CD14-positive monocyte (primary cell): ENCODE measurements around the gene OAT. TPM values are rescaled to one million over a fixed set of nuclear protein-coding genes. Genes with fewer than 3 reads are reported as not detected.

Source experiments
- DNase-seq, 3 donors: peaks; one replicate each; pipeline ENCODE4 v3.0.0-alpha.2; 2011 to 2022
- H2AFZ ChIP-seq: 2 replicates; pipeline ENCODE4 v1.6.0; 2012; ENCODE audit warnings: mild to moderate bottlenecking, low read depth, low read length, inconsistent platforms; ENCODE audit not compliant: insufficient read depth, poor library complexity, severe bottlenecking
- H3K27ac ChIP-seq, 2 donors: 1 replicate in 1 of 2; 2 replicates in 1 of 2; pipeline ENCODE4 v1.5.1; 2012 to 2013; ENCODE audit warnings: low read length in 2 of 2, control low read depth in 1 of 2, inconsistent platforms in 1 of 2, low read depth in 1 of 2, mild to moderate bottlenecking in 1 of 2
- H3K27me3 ChIP-seq, 2 donors: one replicate each; pipeline versions ENCODE4 v1.6.0 to v1.6.1; 2011 to 2013; ENCODE audit warnings: low read length in 2 of 2; ENCODE audit not compliant: control insufficient read depth in 2 of 2, insufficient read depth in 2 of 2
- H3K36me3 ChIP-seq, 2 donors: replicated peaks in 1 of 2; 1 replicate in 1 of 2; 2 replicates in 1 of 2; pipeline versions ENCODE4 v1.5.1 to v1.6.1; 2012 to 2013; ENCODE audit warnings: low read length in 2 of 2, control low read depth in 1 of 2, inconsistent platforms in 1 of 2, mild to moderate bottlenecking in 1 of 2; ENCODE audit not compliant: insufficient read depth in 2 of 2, control insufficient read depth in 1 of 2
- H3K4me1 ChIP-seq, 2 donors: 1 replicate in 1 of 2; 2 replicates in 1 of 2; pipeline versions ENCODE4 v1.5.1 to v1.6.1; 2012 to 2013; ENCODE audit warnings: low read length in 2 of 2, control low read depth in 1 of 2, inconsistent platforms in 1 of 2, mild to moderate bottlenecking in 1 of 2, moderate library complexity in 1 of 2; ENCODE audit not compliant: insufficient read depth in 2 of 2, control insufficient read depth in 1 of 2
- H3K4me2 ChIP-seq: replicated peaks from 2 replicates; pipeline ENCODE3; 2012; ENCODE audit warnings: low read length, moderate library complexity, mild to moderate bottlenecking; ENCODE audit not compliant: poor library complexity, severe bottlenecking; ENCODE audit errors: extremely low read depth
- H3K4me3 ChIP-seq, 3 experiments: fragments of 200-600 bp in 1 of 3; sonication (generic) in 1 of 3; replicated peaks in 1 of 3; 1 replicate in 2 of 3; 2 replicates in 1 of 3; pipeline ENCODE4 v1.5.1; 2011 to 2013; ENCODE audit warnings: low read length in 3 of 3, mild to moderate bottlenecking in 3 of 3, control low read depth in 2 of 3, low read depth in 2 of 3, inconsistent platforms in 1 of 3, moderate library complexity in 1 of 3
- H3K79me2 ChIP-seq: 2 replicates; pipeline ENCODE4 v1.6.0; 2012; ENCODE audit warnings: mild to moderate bottlenecking, control low read depth, inconsistent platforms, low read length, moderate library complexity; ENCODE audit not compliant: insufficient read depth
- H3K9ac ChIP-seq: 2 replicates; pipeline ENCODE4 v1.6.0; 2017; ENCODE audit warnings: low read length, mild to moderate bottlenecking; ENCODE audit not compliant: insufficient read depth, poor library complexity, severe bottlenecking
- H3K9me3 ChIP-seq, 2 donors: replicated peaks in 1 of 2; 1 replicate in 1 of 2; 2 replicates in 1 of 2; pipeline versions ENCODE4 v1.5.1 to v1.6.1; 2012 to 2013; ENCODE audit warnings: low read length in 2 of 2, control low read depth in 1 of 2; ENCODE audit not compliant: control insufficient read depth in 1 of 2, insufficient read depth in 1 of 2
- H4K20me1 ChIP-seq: 2 replicates; pipeline ENCODE4 v1.6.0; 2012; ENCODE audit warnings: mild to moderate bottlenecking, low read length, control low read depth, moderate library complexity; ENCODE audit not compliant: insufficient read depth
- H3K27ac Mint-ChIP-seq, 7 donors: one replicate each; pipeline ENCODE4 v1.8.0; 2020; ENCODE audit warnings: mild to moderate bottlenecking in 7 of 7, mixed read lengths in 7 of 7, moderate library complexity in 6 of 7, inconsistent platforms in 2 of 7
- H3K27me3 Mint-ChIP-seq, 3 donors: one replicate each; pipeline ENCODE4 v1.8.0; 2021 to 2022; ENCODE audit warnings: low read depth in 3 of 3, mild to moderate bottlenecking in 3 of 3, mixed read lengths in 3 of 3, moderate library complexity in 3 of 3, inconsistent platforms in 1 of 3
- H3K36me3 Mint-ChIP-seq, 2 donors: one replicate each; pipeline ENCODE4 v1.8.0; 2020; ENCODE audit warnings: mixed read lengths in 2 of 2, inconsistent platforms in 1 of 2, mild to moderate bottlenecking in 1 of 2
- H3K4me1 Mint-ChIP-seq: one replicate; pipeline ENCODE4 v1.8.0; 2020; ENCODE audit warnings: mild to moderate bottlenecking, mixed read lengths
- H3K4me3 Mint-ChIP-seq, 2 donors: one replicate each; pipeline ENCODE4 v1.8.0; 2020; ENCODE audit warnings: mild to moderate bottlenecking in 2 of 2, mixed read lengths in 2 of 2, moderate library complexity in 1 of 2
- H3K9me3 Mint-ChIP-seq, 7 donors: one replicate each; pipeline ENCODE4 v1.8.0; 2020 to 2022; ENCODE audit warnings: mixed read lengths in 7 of 7, mild to moderate bottlenecking in 6 of 7, moderate library complexity in 6 of 7, inconsistent platforms in 2 of 7
- WGBS: methylation state at CpG from one replicate; pipeline ENCODE4 v1.1.5; 2013; ENCODE audit warnings: missing lambda C conversion rate; ENCODE audit not compliant: insufficient coverage; 5-methylcytosine and 5-hydroxymethylcytosine counted together
- intact Hi-C, 2 donors: fragments of 100-400 bp; cut with micrococcal nuclease; formaldehyde crosslinking; loops; one replicate each; pipeline versions ENCODE4 v1.15.0 to v1.15.1; 2023
- polyA plus RNA-seq, 3 donors: library from polyadenylated mRNA; depleted of rRNA in 1 of 3; unstranded in 2 of 3; stranded (reverse) in 1 of 3; fragments of 300-500 nt in 2 of 3; fragments of >200 nt in 1 of 3; fragmentation: Illumina TruSeq in 2 of 3; gene quantifications; 1 replicate in 2 of 3; 2 replicates in 1 of 3; pipeline ENCODE4 v1.2.3, GENCODE V29; 2012 to 2021
- TF ChIP-seq, protein P1 (sequence below): fragments of 200-600 bp; IDR thresholded peaks from one replicate; pipeline ENCODE4 v1.8.0; 2022; ENCODE audit warnings: antibody characterized with exemption, mild to moderate bottlenecking

OAT gene
- polyA plus RNA-seq, 3 donors: 83.5 to 89.6 (median 87.3) TPM

DNA sequence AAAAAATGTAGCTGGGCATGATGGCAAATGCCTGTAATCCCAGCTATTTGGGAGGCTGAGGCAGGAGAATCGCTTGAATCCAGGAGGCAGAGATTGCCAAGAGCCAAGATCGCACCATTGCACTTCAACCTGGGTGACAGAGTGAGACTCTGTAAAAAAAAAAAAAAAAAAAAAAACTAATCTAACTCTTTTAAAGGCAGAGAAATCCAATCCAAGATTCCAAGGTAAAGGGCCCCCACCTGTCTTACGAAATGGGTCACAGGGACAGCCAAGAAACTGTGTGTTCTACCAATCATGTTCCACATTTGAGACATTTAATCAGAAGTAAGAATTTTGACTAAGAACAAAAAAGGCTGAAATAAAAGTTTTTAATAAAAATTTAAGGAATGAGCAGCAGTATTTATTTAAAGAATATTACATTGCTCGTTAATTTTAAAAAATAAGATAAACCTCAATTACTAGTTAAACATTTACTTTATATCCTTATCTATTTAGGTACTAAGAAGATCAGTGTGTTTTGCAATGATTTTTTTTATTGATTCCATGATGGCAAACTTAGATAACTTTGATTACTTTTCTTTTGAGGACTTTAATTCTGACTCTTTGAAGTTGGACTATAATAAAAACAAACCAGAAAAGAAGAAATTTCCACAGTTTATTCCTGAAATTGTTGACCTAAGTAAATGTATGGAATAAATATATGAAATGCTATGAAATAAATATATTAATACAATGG, 6.7 kb upstream of the OAT start:
- Histone ChIP-seq H3K79me2 (no peaks in the 10 kb centered on the region), H3K27me3 (peaks cover 8 to 33% of the 10 kb centered on the region in 2 donors), H3K36me3 (no peaks in the 10 kb centered on the region), H3K9me3 (no peaks in the 10 kb centered on the region), H3K4me3 (no peak overlapping the region), H3K9ac (no peak overlapping the region), H4K20me1 (no peaks in the 10 kb centered on the region), H3K4me2 (no peak overlapping the region), H3K4me1 (no peaks in the 10 kb centered on the region), H3K27ac (no peak overlapping the region), H2AFZ (no peak overlapping the region)
- Mint-ChIP-seq H3K36me3 (no peaks in the 10 kb centered on the region), H3K4me1 (no peaks in the 10 kb centered on the region), H3K4me3 (no peak overlapping the region), H3K9me3 (peaks cover 0 to 2% (median 0%) of the 10 kb centered on the region in 7 donors), H3K27ac (no peak overlapping the region), H3K27me3 (peaks cover 34 to 61% (median 44%) of the 10 kb centered on the region in 3 donors)
- intact Hi-C loops: no loop called here
- no peak for DNase-seq
- TF ChIP-seq, protein P1, sequence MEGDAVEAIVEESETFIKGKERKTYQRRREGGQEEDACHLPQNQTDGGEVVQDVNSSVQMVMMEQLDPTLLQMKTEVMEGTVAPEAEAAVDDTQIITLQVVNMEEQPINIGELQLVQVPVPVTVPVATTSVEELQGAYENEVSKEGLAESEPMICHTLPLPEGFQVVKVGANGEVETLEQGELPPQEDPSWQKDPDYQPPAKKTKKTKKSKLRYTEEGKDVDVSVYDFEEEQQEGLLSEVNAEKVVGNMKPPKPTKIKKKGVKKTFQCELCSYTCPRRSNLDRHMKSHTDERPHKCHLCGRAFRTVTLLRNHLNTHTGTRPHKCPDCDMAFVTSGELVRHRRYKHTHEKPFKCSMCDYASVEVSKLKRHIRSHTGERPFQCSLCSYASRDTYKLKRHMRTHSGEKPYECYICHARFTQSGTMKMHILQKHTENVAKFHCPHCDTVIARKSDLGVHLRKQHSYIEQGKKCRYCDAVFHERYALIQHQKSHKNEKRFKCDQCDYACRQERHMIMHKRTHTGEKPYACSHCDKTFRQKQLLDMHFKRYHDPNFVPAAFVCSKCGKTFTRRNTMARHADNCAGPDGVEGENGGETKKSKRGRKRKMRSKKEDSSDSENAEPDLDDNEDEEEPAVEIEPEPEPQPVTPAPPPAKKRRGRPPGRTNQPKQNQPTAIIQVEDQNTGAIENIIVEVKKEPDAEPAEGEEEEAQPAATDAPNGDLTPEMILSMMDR: no peak
- no CpG with 5 or more reads among the region's 4 CpGs for WGBS

DNA sequence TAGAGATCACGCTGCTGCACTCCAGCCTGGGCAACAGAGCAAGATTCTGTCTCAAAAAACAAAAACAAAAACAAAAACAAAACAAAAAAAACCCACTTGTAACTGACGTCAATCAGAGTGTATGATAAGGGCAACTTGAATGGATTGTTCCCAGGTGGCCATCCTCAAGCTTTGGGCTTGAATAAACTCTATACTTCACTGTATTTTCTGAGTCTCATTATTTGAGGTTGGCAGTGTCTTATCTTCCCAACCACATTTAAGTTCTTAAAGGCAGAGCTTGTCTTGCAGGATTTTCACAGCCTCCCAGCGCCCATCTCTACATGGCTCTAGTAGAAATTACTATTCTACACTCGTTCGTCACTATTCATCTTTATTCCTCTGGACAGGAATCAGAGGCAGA, 5.1 kb upstream of the OAT start:
- H3K4me1 Mint-ChIP-seq: peaks cover 4% of the 10 kb centered on the region
- no peaks in the 10 kb centered on the region for H3K9me3 ChIP-seq
- no peaks in the 10 kb centered on the region for H4K20me1 ChIP-seq
- H3K27me3 Mint-ChIP-seq: peaks cover 44 to 65% (median 55%) of the 10 kb centered on the region in 3 donors
- no CpG with 5 or more reads among the region's 5 CpGs for WGBS
- no peak overlapping the region for H3K27ac ChIP-seq
- intact Hi-C loops: no loop called here
- H3K79me2 ChIP-seq: no peaks in the 10 kb centered on the region
- peaks cover 9 to 41% of the 10 kb centered on the region in 2 donors for H3K27me3 ChIP-seq
- TF ChIP-seq, protein P1: no peak
- H3K4me3 ChIP-seq: no peak overlapping the region
- no peak overlapping the region for H2AFZ ChIP-seq
- H3K9ac ChIP-seq: no peak overlapping the region
- peaks cover 0 to 2% (median 1%) of the 10 kb centered on the region in 7 donors for H3K9me3 Mint-ChIP-seq
- peaks cover 5 to 8% of the 10 kb centered on the region in 2 donors for H3K4me1 ChIP-seq
- H3K36me3 ChIP-seq: no peaks in the 10 kb centered on the region
- no peak overlapping the region for H3K4me2 ChIP-seq
- no peak overlapping the region for H3K27ac Mint-ChIP-seq
- peak overlapping the region in 1 of 2 donors; percentile 12 for H3K4me3 Mint-ChIP-seq
- DNase-seq: no peak
- peaks cover 0 to 2% of the 10 kb centered on the region in 2 donors for H3K36me3 Mint-ChIP-seq
